GM10248 (cell line): ENCODE measurements around the gene GSK3B.
A peak's percentile ranks its signal among the peaks of the same experiment; 100 is the strongest.

Experiments used
- CTCF ChIA-PET: fragments of 300-600 bp; sonication (Branson Sonifier 250); formaldehyde crosslinking; extraction: SDS; loops from one replicate; lab custom pipeline; 2021; ENCODE audit warnings: antibody characterized with exemption; lab: Yijun Ruan, JAX
- POLR2A ChIA-PET: fragments of 350-650 bp; sonication (Branson Sonifier 250); formaldehyde crosslinking; extraction: SDS; loops from one replicate; lab custom pipeline; 2020; ENCODE audit warnings: antibody characterized with exemption; lab: Yijun Ruan, JAX
- DNase-seq: peaks from one replicate; pipeline ENCODE4 v3.0.0; 2012; ENCODE audit errors: extremely low spot score
- TF ChIP-seq, protein P1 (sequence below): IDR thresholded peaks from 2 replicates; pipeline ENCODE4 v1.5.1; 2012; ENCODE audit warnings: mild to moderate bottlenecking, low read depth; ENCODE audit errors: extremely low read depth, missing control alignments, control extremely low read depth

Gene GSK3B

DNA sequence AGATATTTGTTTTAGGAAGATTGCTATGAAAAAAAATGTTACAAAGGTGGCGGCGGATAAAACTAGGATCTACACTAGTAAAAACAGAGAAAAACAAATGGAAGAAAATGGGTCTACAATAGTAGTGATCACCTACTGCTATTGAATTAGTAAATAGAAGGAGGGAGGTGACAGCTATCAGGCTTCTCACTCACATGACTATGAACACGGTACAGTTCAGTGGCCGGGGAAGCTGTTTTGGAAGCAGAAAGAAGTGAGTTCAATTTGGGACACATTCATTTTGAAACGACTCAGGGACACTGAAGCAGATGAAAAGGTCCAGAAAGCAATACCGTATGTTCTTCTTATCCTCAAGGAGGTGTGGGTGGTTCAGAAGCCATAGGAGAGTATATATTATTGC lies 138.3 kb downstream of the GSK3B start:
- no peak for DNase-seq
- ChIA-PET POLR2A (no interaction called here), CTCF (interaction anchor here (1.1 to 1.7 kb wide), 2 partner anchors 9 to 52 kb away, joined by 4 read pairs; no protein-coding TSS in a partner anchor)
- TF ChIP-seq, protein P1, sequence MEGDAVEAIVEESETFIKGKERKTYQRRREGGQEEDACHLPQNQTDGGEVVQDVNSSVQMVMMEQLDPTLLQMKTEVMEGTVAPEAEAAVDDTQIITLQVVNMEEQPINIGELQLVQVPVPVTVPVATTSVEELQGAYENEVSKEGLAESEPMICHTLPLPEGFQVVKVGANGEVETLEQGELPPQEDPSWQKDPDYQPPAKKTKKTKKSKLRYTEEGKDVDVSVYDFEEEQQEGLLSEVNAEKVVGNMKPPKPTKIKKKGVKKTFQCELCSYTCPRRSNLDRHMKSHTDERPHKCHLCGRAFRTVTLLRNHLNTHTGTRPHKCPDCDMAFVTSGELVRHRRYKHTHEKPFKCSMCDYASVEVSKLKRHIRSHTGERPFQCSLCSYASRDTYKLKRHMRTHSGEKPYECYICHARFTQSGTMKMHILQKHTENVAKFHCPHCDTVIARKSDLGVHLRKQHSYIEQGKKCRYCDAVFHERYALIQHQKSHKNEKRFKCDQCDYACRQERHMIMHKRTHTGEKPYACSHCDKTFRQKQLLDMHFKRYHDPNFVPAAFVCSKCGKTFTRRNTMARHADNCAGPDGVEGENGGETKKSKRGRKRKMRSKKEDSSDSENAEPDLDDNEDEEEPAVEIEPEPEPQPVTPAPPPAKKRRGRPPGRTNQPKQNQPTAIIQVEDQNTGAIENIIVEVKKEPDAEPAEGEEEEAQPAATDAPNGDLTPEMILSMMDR = no peak

DNA sequence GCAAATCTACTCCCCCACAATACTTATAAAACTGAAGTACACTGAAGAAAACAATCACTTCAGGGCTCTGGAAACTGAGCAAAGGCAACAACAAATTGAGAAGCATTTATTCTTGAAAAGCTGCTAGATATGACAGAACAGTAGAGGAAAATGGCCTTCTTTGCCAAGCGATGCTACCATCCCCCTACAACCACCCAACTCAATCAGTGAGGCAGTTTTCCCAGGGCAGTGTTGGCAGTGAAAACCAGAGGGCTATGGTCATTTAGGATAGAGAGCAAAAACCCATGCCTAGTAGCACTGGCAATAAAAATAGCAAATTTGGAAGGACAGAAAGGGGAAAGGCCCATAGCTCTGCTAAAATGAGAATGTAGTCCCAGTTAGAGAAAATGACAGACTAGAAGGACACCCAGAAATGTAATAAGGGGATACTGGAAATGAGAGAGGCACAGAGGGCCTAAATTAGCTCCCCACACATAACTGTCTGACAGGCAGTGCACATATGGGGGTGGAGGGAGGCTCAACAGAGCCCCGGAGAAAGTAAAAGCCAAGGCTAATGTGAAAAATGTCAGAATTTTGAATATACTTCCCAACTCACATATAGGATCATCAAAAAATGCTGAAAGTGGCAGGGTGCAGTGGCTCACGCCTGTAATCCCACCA lies 143.5 kb downstream of the GSK3B start:
- ChIA-PET CTCF (interaction anchor here (2.8 kb wide), 1 partner anchor 9 kb away, joined by 11 read pairs; no protein-coding TSS in a partner anchor), POLR2A (no interaction called here)
- TF ChIP-seq, protein P1 = no peak
- DNase-seq = no peak

DNA sequence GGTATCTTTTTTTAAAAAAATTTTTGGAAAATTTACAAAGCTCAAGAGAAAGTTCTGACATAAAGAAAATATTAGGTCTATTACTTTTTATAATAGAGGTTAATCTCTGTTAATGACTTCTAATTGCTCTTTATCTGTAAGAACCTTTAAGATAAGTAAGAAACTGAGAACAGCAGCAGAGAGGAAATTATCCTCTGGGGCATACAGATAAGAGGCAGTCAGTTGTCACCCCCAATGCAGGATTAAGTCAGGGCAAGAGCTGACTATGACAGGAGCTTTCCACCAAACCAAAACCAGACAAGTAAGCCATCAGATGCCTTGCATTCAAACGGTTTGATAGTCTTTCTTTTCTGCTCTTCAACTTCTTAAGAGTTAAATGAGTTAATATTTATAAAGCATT lies 149.0 kb downstream of the GSK3B start:
- no peak for DNase-seq
- ChIA-PET CTCF (no interaction called here), POLR2A (no interaction called here)
- TF ChIP-seq, protein P1 = no peak

DNA sequence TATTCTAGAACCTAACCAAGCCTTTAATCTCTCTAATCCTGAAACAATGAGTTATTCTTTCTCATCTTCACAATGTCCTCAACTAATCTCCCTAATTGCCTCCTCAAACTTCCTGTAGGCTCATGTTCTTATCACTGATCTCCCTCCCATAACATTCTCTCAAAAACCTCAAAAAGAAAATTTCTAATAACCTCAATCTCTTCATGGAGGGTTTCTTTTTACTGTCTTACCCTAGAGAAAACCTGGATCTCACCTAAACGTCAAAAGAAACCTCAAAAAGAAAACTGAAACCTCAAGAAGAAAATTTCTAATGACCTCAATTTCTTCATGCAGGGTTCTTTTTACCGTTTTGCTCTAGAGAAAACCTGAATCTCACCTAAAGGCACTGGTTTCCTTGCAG lies 150.2 kb downstream of the GSK3B start:
- peak; percentile 22 for DNase-seq
- ChIA-PET POLR2A (no interaction called here), CTCF (no interaction called here)
- TF ChIP-seq, protein P1 = no peak

DNA sequence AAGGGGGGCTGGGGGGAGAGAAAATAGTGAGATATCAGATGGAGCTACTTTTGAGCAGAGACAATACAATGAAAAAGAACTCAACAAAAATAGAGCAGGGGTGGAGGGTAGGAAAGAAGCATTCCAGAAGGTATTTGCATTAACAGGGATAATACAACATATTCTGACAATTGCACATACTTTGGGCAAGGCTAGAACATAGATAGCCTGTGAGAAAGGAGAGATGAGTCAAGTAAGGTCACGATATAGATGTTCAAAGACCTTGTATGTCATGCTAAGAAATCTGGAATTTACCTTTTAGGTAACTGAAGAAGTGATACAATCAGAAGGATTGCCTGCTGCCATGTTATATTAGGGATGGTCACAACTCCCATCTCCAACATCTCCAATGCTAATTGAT lies 155.2 kb downstream of the GSK3B start:
- ChIA-PET CTCF (interaction anchor here (0.8 kb wide), 1 partner anchor 105 kb away, joined by 3 read pairs; no protein-coding TSS in a partner anchor), POLR2A (no interaction called here)
- TF ChIP-seq, protein P1 = no peak
- DNase-seq = no peak

DNA sequence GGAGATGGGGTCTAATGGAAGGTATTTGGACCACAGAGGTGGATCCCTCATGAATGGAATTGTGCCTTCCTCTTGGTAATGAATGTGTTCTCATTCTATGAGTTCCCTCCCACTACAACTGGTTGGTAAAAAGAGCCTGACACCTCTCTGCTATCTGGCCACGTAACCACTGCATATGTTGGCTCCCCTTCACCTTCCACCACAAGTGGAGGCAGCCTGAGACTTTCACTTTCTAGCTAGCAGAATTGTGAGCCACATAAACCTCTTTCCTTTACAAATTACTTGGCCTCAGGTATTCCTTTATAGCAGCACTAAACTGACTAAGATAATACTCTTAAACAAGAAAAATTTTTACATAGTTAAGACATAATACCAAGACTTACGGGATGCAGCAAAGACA lies 157.0 kb downstream of the GSK3B start:
- TF ChIP-seq, protein P1 = no peak
- DNase-seq = peak; percentile 53
- ChIA-PET CTCF (interaction anchor here (1.2 kb wide), 1 partner anchor 204 kb away, joined by 3 read pairs; no protein-coding TSS in a partner anchor), POLR2A (no interaction called here)
